NCI-H1417 (cell line): ENCODE results near the gene OR52K2.
"Not testable (repeated sequence)": the region's sequence is repeated elsewhere in the genome, so short reads cannot be mapped to it uniquely, and the experiment has no call there.

Experiments used
- DNase-seq, 3 experiments: peaks; one replicate each; lab custom pipeline; 2025; lab: John Stamatoyannopoulos, UW

The OR52K2 gene

DNA sequence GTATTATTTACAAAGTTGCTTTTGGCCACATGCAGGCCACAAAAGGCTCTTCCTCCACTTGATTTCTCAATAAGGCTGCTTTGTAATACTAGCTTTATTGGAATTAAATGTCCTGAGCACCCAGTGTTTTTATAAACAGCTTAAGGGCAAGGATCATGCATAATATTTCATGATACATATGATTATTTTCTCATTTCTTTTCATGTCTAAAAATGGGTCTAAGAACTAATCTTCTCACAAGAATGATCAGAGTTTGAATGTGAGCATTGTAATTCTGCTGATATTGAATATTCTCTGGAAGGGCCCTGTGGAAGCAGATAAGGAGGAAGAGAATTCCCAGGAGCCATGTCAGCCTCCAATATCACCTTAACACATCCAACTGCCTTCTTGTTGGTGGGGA lies at the start of gene OR52K2:
Gene OR52K2, plus strand, starts transcription at position 301 of the 400 bp plus-strand sequence. Its CDS starts 45 bp downstream, at position 346.
- no peak for DNase-seq

DNA sequence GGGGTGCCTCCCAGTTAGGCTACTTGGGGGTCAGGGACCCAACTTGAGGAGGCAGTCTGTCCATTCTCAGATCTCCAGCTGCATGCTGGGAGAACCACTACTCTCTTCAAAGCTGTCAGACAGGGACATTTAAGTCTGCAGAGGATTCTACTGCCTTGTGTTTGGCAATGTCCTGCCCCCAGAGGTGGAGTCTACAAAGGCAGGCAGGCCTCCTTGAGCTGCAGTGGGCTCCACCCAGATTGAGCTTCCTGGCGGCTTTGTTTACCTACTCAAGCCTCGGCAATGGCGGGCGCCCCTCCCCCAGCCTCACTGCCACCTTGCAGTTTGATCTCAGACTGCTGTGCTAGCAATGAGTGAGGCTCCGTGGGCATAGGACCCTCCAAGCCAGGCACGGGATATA lies 42.9 kb upstream of the OR52K2 start:
- not testable (repeated sequence) for DNase-seq

- DNase-seq, result no peak
Measured at GRCh38 chr11:4416306-4416705, 32.8 kb upstream of the OR52K2 start.

DNA sequence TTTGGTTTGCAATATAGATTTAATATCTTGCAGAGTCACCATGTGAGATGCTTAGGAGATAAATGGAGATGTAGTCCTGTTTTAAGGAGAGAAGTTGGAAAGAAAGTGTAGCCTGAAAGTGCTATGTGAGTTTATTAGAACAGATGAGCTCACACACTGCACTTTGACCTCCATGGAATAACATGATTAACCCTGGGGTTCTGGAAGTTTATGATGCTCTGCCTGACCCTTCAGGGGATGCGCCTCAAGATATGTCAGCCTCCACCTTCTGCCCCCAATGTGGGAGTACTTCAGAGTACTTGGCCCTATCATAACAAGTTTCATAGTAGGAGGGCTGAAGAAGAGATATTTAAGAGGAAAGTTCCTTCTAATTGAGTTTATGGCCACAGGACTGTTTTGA lies 32.3 kb upstream of the OR52K2 start:
- DNase-seq, result no peak

GRCh38 chr11:4418403-4418802 lies 30.7 kb upstream of the OR52K2 start:
- DNase-seq, result no peak

DNA sequence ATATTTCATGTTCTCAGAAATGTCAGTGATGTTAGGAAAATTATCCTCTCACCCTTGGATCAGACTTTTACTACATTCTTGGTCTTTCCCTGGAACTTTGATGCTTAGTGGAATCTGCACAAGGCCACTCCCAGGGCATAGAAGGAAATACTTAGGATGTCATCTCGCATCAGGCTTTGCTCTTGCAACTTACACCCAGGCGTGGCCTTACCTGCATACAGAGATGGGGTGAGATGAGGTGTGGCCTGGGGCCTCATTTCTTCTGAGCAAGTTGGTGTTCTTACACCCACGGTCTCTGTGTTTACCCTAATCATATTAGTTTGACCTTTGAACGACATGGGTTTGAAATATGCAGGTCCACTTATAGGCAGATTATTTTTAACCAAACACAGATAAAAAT lies 19.0 kb upstream of the OR52K2 start:
- no peak for DNase-seq

DNA sequence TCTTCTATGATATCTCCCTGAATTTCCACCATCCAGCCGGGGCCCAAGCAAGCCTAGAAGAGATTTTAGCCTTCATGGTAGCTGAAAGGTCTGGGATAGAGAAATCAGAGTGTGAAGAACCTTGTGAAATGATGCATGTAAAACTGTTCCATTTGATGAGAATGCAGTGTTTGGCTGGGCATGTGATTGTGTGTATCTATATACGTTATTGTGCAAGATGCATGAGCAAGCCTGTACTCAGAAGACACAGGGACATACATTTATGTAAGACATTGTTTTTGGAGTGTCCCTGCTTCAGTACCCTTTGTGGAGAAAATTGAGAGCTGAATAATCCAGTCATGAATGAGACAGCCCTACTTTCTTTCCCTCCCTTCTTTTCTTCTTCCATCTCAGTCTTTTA lies 15.2 kb upstream of the OR52K2 start:
- DNase-seq, result no peak

DNA sequence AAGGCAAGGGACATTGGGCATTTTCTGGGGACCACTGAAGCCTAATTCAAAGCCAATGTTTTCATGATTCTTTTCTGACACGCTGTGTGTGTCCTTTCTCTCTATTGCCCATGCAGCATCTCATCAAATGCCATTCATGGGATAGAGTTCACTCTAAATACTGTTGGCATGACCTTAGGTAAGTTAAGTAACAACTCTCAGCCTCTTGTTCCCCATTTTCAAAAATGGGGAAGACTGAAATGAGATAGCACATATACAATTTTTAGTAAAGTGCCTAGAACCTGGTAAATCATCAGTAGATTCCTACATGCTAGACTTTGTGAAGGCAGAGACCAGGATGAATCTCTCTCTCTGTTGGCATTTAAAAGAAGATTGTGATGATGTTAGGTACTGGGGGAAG lies 12.7 kb upstream of the OR52K2 start:
- DNase-seq, result no peak

GRCh38 chr11:4441515-4441914 lies 7.6 kb upstream of the OR52K2 start:
- no peak for DNase-seq

GRCh38 chr11:4443232-4443891 lies 5.7 kb upstream of the OR52K2 start:
- no peak for DNase-seq

GRCh38 chr11:4453118-4453517 lies 4.0 kb downstream of the OR52K2 start:
- DNase-seq, result no peak

DNA sequence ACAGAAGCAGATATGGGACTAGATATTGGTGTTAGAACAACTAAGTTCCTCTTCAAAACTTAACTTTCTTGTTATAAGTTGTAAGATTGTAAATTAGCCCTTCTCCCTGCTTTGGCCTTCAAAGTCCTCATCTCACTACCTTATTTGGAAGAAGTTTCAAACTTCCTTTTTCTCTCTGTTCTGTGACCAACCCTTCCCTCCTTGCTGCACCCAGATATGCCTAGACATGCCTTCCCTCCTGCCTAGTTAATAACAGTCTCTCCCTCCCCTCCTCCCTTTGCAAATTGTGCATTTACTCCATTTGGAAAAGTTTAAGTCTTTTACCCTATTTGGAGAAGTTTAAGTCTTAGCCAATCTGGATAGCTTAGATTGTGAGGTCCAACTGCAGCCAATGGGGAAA lies 4.9 kb downstream of the OR52K2 start:
- DNase-seq, result no peak

DNA sequence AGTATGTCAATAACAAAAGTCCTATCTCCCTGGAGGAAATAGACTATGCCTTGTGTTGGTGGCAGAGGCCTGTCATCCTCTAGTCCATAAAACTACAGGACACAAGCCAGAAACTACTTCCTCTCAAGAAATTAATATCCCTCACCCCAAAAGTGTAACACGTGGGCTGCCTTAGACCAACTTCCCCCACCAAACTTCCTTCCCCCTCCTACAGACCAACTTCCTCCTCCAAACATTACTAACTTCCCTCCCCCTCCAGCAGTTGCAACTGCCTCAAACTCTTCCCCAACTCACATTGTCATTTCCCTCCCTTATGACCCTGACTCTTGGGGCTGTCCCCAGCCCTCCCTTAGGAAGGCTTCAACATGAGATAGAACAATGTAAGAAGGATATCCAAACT lies 6.3 kb downstream of the OR52K2 start:
- no peak for DNase-seq

- DNase-seq, result no peak
Measured at GRCh38 chr11:4459500-4459899, 10.4 kb downstream of the OR52K2 start.

- DNase-seq, result no peak
Measured at GRCh38 chr11:4460151-4460550, 11.1 kb downstream of the OR52K2 start.

DNA sequence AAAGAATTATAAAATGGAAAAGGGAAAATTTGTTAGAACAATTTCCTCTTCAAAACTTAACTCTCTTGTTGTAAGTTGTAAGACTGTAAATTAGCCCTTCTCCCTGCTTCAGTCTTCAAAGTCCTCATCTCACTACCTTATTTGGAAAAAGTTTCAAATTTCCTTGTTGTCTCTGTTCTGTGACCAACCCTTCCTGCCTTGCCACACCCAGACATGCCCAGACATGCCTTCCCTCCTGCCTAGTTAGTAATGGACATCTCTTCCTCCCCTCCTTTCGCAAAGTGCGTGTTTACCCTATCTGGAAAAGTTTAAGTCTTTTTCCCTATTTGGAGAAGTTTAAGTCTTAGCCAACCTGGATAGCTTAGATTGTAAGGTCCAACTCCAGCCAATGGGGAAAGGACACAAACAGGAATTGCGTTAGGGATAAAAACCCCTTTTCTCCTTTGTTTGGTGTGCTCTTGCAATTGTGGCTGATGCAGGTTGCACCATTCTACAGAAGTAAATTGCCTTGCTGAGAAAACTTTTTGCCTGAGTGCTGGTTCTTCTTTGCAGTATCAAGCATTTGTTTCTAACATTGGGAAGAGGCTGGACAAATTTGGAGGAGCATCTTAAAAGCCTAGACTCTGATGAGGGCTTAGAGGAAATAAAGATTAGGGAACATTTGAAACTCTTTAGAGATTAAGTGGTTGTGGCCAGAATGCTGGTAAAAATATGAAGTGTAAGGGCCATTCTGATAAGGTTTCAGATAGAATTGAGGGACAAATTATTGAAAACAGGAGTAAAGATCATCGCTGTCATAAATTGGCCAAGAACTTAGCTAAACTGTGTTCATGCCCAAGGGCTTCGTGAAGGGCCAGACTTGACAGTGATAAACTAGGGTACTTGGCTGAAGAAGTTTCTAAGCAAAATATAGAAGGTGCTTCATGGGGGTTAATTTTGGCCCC lies 15.4 kb downstream of the OR52K2 start:
- peak in 1 of 3 experiments; percentile 17 for DNase-seq

DNA sequence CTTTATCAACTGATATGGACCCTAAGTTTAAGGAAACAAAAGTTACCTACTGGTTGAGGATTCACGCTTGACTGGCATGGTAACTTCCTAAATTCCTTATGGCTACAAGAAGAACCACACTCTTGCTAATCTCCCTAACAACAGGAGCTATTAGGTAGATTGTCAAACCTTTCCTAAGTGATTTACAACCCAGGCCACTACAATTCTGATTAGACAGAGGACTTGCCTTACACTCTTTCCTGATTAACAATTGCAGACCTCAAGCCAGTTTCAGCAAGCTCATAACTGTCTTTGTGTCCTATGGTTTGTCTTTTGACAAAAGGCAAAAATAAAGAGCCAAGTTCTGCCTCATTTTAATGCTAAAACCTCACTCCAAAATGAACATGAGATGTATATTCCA lies 16.3 kb downstream of the OR52K2 start:
- DNase-seq, result no peak

DNA sequence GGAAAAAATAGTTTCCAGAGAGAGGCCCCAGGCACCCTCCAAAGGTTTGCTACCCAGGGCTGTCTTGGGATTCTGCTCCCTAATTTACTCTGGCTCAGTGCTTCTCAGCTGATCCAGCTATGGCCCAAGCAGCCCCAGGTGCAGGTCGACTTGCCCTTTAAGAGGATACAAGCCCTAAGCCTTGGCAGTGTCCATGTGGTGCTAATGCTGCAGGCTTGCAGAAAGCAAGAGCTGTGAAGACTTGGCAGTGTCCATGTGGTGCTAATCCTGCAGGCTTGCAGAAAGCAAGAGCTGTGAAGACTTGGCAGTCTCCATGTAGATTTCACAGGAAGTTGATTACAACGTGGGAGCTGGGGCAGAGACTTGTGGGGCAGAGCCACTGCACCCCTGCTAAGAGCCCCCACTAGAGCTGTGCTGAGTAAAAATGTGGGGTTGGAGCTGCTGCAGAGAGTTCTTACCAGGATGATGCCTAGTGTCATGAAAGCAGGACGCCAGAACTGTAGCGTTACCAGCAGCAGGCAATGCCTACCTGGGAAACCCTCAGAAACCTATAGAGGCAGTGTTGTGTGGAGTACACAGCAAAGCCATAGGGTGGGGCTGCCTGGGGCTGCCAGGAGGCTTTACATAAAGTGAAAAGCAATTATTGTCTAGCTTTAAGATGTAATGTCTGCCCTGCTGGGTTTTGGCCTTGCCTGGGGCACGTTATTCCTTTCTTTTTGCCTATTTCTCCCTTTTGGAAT lies 17.2 kb downstream of the OR52K2 start:
- DNase-seq, result no peak

DNA sequence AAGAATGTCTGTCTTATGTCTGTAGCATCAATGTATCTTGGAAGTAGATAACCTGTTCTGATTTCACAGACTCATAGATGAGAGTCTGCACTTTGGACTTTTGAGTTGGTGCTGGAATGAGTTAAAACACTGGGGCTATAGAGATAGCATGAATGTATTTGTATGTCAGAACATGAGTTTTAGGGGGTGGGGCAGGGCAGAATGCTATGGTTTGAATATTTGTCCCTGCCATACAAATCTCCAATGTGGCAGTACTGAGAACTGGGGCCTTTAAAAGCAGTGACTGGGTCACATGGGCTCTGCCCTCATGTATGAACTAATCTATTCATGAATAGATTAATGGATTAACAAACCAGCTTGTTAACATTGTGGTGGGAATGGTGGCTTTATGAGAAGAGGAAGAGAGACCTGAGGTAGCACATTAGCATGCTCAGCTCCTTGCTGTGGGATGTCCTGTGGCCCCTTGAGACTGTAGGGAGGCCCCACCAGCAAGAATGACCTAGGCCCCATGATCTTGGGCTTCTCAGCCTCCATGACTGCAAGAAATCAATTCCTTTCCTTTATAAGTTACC lies 17.9 kb downstream of the OR52K2 start:
- DNase-seq, result no peak

DNA sequence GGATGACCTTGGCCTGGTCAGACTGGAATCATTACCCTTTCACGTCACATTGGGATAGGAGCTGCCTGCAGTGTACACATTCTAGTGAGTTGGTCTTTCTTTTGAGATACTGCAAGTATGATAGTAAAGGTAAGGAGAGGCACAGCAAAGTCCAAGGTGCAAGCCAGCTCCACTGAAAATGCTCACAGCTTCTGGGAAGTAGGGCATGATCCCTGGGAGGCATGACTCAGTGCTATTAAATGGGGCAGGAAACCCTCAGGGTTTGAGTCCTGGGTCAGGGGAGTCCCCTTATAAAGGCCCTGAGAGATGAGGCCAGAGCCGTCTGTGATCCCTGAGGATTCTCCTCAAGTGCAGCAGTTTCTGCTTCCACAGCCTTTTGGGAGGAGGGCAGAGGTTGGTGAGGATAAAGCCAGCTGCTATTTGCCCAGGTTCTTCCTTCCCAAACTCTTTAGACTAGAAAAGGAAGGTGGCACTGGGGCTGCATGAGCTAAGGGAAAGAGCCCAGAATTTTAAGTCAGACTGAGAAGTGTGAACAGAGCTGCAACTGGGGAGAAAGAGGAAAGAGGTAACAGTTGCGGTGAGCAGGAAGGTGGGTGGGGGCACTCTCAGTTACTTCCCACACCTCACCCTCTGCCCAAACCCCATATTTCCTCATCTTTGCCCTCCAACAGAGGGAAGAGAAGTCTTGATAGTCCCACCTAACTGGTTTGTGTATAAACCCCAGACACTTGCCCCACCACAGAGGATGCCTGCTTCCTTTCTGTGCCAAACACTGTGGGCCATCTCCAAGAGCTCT lies 18.9 kb downstream of the OR52K2 start:
- DNase-seq, result no peak

DNA sequence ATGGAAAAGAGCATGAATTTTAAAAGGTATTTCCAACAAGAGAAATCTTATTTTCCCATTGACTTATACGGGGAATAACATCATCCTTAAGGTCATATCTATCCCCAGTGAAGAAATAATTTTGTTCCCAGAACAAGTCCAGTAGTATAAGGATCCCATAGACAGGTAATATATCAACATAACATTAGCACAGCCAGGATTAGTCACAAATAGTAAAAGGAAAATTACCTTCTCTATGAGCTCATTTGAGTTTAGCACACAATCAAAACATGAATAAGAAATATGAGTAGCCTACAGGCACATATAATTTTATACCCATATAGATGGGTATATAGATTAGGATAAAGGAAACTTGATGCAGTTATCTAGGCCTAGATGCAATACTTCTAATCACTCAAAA lies 30.5 kb downstream of the OR52K2 start:
- no peak for DNase-seq
